Gastrocnemius medialis (tissue), 4 donors: ENCODE results near the gene ANKRD17.

ENCODE experiments used
- POLR2A ChIP-seq, 2 donors: fragments of 450-650 bp; IDR thresholded peaks; one replicate each; pipeline ENCODE4 v1.6.1; 2017; ENCODE audit warnings: antibody characterized with exemption in 2 of 2, mild to moderate bottlenecking in 2 of 2, moderate library complexity in 2 of 2
- TF ChIP-seq, protein P1 (sequence below), 5 experiments: fragments of 450-650 bp in 3 of 5; fragments of 200-600 bp in 2 of 5; sonication (generic) in 2 of 5; IDR thresholded peaks in 4 of 5; conservative IDR thresholded peaks in 1 of 5; 1 replicate in 4 of 5; 2 replicates in 1 of 5; pipeline ENCODE4 v1.5.1; 2016 to 2019; ENCODE audit warnings: antibody characterized with exemption in 5 of 5, mild to moderate bottlenecking in 3 of 5, moderate library complexity in 3 of 5

DNA sequence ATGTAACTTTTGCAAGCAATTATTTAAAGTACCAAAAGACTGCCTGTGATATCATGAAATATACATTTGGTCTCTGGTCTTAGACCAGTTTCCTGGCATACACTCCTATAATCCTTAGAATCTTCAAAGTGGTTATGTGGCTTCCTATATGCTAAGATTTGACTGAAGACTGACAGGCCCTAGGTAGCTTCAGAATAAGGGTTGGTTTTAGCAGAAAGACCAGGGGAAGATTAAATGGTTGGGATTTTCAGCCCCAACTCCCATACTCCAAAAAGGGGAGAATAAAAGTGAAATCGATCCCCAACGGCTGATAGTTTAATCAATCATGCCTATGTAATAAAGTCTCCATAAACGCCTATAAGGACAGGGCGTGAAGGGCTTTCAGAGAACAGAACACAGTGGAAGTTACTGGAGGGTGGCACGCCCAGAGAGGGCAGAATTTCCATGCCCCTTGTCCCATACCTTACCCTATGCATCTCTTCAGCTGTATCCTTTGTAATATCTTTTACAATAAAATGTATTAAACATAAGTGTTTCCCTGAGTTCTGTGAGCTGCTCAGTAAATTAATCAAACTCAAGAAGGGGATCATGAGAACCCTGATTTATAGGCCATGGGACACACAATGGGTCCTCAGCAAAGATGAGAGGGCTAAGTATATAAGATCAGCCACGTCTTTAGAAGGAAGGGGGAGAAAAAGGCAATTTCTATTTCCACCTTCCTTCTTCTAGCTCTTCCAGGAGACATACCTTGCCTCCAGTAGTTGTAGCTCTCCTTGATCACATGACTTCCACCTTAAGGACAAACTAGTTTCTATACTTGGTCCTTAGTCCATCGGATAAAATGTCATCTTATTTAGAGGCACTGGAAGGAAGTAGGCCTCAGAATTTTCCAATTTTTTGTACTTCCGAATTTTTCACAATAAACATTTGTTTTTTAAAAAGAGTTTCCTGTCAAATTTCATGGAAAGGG, 26.8 kb downstream of the ANKRD17 start:
- TF ChIP-seq, protein P1, sequence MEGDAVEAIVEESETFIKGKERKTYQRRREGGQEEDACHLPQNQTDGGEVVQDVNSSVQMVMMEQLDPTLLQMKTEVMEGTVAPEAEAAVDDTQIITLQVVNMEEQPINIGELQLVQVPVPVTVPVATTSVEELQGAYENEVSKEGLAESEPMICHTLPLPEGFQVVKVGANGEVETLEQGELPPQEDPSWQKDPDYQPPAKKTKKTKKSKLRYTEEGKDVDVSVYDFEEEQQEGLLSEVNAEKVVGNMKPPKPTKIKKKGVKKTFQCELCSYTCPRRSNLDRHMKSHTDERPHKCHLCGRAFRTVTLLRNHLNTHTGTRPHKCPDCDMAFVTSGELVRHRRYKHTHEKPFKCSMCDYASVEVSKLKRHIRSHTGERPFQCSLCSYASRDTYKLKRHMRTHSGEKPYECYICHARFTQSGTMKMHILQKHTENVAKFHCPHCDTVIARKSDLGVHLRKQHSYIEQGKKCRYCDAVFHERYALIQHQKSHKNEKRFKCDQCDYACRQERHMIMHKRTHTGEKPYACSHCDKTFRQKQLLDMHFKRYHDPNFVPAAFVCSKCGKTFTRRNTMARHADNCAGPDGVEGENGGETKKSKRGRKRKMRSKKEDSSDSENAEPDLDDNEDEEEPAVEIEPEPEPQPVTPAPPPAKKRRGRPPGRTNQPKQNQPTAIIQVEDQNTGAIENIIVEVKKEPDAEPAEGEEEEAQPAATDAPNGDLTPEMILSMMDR (IDR thresholded peaks at IDR 0.05 in 4 of 5, conservative IDR thresholded peaks at IDR 0.05 in 1 of 5) = no peak
- TF ChIP-seq POLR2A (IDR thresholded peaks at IDR 0.05) = no peak
